Muscle layer of colon (tissue), 2 donors: ENCODE results near the gene PLEKHA8.

ENCODE experiments used
- H3K27ac ChIP-seq: one replicate; pipeline ENCODE4 v1.7.0; 2013; ENCODE audit warnings: low read depth, mild to moderate bottlenecking, low read length, moderate library complexity
- H3K27me3 ChIP-seq, 2 donors: one replicate each; pipeline ENCODE4 v1.7.0; 2013; ENCODE audit warnings: low read length in 2 of 2, mild to moderate bottlenecking in 2 of 2; ENCODE audit not compliant: insufficient read depth in 2 of 2, control insufficient read depth in 1 of 2
- H3K36me3 ChIP-seq: one replicate; pipeline ENCODE4 v1.7.0; 2013; ENCODE audit warnings: mild to moderate bottlenecking, low read length; ENCODE audit not compliant: insufficient read depth
- H3K4me1 ChIP-seq: one replicate; pipeline ENCODE4 v1.7.0; 2013; ENCODE audit warnings: mild to moderate bottlenecking, low read length; ENCODE audit not compliant: insufficient read depth
- H3K4me3 ChIP-seq, 2 donors: one replicate each; pipeline ENCODE4 v1.7.0; 2013; ENCODE audit warnings: low read length in 2 of 2, low read depth in 1 of 2, mild to moderate bottlenecking in 1 of 2, moderate library complexity in 1 of 2
- H3K9ac ChIP-seq: one replicate; pipeline ENCODE4 v1.7.0; 2013; ENCODE audit warnings: low read length
- H3K9me3 ChIP-seq: one replicate; pipeline ENCODE4 v1.7.0; 2013; ENCODE audit warnings: mild to moderate bottlenecking, low read length
- donor health status: abdominal sarcoma.
- donor health status: Adenocarcinoma of cecum.

PLEKHA8 gene

DNA sequence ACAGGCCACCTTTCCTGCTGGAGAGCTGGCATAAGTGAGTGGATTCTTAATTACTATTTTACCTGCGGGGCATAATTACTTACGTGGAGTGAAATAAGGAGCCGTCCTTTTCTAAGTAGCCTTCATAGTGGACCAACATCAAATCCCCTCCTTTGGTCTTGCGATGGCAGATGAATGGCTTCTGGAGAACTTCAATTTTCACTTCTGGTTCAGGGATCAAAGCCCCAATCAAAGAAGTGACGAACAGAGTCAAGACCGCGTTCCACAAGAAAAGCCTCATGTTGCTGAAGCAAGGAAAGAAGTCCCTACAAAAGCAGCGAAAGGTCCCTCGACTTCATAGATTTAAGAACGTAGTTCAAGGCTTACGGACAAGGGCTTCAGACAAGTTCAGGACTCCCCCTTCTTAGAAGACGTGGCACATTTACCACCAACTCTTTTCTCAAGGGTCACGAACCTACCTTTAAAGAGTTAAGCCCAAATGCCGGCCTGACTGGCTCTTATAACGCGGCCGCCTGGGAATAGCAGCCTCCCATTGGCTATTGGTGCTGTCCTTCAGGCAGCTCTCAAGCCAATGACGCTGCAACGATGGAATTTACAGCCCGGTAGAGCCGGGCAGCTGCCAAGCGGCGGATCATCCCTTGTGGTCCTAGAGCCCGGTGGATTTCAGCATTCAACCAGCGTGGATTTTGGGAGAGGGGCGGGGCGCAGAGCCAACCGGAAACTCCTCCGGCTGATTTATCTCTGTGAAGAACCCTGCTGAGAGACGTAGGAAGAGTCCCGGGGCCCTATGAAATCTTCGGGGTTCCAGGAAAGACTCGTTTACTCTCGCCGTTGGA is 1.8 kb upstream of the PLEKHA8 start, which contains the start of gene FKBP14:
Gene FKBP14, minus strand, starts transcription at position 474 of the 836 bp plus-strand sequence. Its CDS starts 194 bp downstream, at position 280.
- Histone ChIP-seq H3K36me3 (no peaks in the 10 kb centered on the region), H3K4me1 (peaks cover 39% of the 10 kb centered on the region), H3K4me3 (peak within 1 kb of the TSS; percentile 64 to 92), H3K9me3 (no peaks in the 10 kb centered on the region), H3K27me3 (no peaks in the 10 kb centered on the region), H3K27ac (peak within 1 kb of the TSS; percentile 83), H3K9ac (peak within 1 kb of the TSS; percentile 93)

DNA sequence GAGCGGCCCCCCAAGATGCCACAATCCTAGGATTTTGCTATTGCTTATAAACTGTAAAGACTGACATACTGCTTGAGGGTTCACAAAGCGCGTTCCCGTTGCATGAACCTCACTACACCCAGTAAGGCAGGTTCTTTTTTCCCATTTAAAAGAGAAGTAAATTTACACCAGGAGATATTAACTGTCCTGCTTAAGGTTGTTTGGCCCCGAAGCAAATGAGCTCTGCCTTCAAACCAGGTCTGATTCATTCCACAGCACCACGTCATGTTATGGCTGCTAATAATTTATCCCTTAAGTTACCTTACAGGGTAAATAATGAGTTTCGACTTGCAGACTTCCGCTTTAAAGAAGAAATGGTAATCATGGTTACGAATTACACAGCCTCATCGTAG is 1.2 kb upstream of the PLEKHA8 start:
- Histone ChIP-seq H3K9me3 (no peaks in the 10 kb centered on the region), H3K27me3 (no peaks in the 10 kb centered on the region), H3K27ac (peak overlapping the region; percentile 83), H3K4me1 (peaks cover 43% of the 10 kb centered on the region), H3K9ac (peak overlapping the region; percentile 35), H3K36me3 (no peaks in the 10 kb centered on the region), H3K4me3 (peak overlapping the region; percentile 35 to 92)

DNA sequence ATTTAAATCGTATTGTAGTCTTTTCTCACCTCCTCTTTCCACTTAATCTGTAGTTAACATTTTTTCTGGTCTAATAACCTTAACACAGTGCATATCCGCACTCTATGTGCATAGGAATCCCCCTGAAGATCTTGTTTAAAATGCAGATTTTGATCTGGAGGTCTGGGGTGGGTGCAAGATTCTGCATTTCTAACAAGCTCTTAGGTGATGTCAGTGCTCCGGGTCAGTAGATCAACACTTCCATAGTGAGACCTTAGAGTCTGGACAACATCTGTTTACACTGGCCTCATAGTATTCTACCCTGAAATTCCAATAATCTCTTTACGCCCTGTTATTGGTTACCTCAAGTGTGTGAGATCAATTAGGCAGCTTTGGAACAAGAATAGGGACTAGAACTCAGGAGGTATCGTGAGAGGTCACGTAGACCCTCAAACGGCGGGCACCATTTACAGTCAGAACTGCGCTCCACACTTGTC is 434 bp upstream of the PLEKHA8 start:
- H3K9ac ChIP-seq = peak overlapping the region; percentile 12
- no peaks in the 10 kb centered on the region for H3K9me3 ChIP-seq
- no peaks in the 10 kb centered on the region for H3K27me3 ChIP-seq
- peak overlapping the region; percentile 83 for H3K27ac ChIP-seq
- peak overlapping the region; percentile 85 to 92 for H3K4me3 ChIP-seq
- no peaks in the 10 kb centered on the region for H3K36me3 ChIP-seq
- H3K4me1 ChIP-seq = peaks cover 50% of the 10 kb centered on the region

- Histone ChIP-seq H3K4me3 (peak overlapping the region; percentile 85 to 92), H3K36me3 (no peaks in the 10 kb centered on the region), H3K27ac (peak overlapping the region; percentile 85), H3K9ac (peak overlapping the region; percentile 72), H3K27me3 (no peaks in the 10 kb centered on the region), H3K4me1 (peaks cover 43% of the 10 kb centered on the region), H3K9me3 (no peaks in the 10 kb centered on the region)
Measured at GRCh38 chr7:30028749-30029635, 780 bp downstream of the PLEKHA8 start.

DNA sequence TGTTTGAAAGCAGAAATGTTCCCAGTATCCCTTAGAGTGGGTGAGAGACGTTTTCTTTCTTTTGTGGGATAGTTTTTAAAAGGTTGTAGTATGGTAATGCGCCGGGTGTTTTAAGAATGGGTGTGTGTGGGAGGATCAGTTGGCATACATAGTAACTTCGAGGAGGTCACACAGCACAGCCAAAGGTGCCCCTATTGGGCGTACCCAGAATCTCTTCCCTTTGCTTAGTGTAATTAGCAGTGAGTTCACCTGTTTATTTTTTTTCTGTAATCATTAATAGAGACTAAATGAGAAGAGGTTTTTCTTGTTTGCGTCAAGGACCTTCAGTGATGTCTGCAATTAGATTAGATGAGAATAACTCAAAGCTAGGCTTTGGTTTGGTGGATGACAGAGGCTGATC is 1.5 kb downstream of the PLEKHA8 start:
- no peak overlapping the region for H3K9ac ChIP-seq
- peaks cover 39% of the 10 kb centered on the region for H3K4me1 ChIP-seq

DNA sequence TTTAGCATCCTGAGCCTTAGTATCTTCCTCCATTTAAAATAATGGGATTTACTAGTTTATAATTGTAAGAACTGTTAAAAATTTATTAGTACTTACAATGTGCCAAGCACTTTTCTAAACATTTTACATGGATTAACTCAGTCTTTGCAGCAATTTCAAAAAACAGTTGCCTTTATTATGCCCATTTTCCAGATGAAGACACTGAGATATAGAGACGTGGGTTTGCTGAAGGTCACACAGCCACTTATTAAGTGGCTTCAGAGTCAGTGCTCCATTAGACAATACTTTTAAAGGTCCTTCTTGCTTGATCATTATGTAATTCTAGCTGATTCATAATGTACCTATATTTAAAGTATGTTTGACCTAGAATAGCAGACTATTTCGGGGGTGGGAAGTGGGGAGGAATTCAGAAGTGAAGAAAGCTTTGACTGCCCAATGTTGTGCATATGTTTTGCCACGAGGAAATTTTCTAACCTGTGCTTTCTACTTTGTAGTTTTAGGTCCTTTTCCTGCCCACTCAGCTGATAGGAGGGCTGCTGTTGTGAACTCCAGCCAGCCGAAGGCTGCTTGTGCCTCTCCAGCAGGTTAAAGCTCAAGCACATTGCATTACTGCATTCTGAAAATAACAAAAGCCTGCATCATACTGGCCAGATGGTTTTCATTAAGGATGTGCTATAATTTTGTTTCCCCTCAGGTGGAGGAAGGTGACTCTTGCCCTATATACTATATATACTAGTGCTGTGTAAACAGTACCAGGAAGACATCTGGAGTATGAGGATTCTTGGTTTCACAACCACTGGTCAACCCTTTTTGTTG is 4.3 kb downstream of the PLEKHA8 start:
- no peak overlapping the region for H3K27ac ChIP-seq
- no peaks in the 10 kb centered on the region for H3K27me3 ChIP-seq
- no peak overlapping the region for H3K4me3 ChIP-seq
- H3K4me1 ChIP-seq = peaks cover 25% of the 10 kb centered on the region
- H3K36me3 ChIP-seq = no peaks in the 10 kb centered on the region
- no peak overlapping the region for H3K9ac ChIP-seq
- no peaks in the 10 kb centered on the region for H3K9me3 ChIP-seq

More for the DNA sequence above, 1.5 kb downstream of the PLEKHA8 start:
- Histone ChIP-seq H3K9me3 (no peaks in the 10 kb centered on the region), H3K27ac (no peak overlapping the region), H3K36me3 (no peaks in the 10 kb centered on the region), H3K27me3 (no peaks in the 10 kb centered on the region), H3K4me3 (peak overlapping the region in 1 of 2 donors; percentile 92)

- no peaks in the 10 kb centered on the region for H3K36me3 ChIP-seq
- H3K9me3 ChIP-seq = no peaks in the 10 kb centered on the region
- no peaks in the 10 kb centered on the region for H3K27me3 ChIP-seq
- H3K27ac ChIP-seq = no peak overlapping the region
- peaks cover 18% of the 10 kb centered on the region for H3K4me1 ChIP-seq
- H3K4me3 ChIP-seq = no peak overlapping the region
- H3K9ac ChIP-seq = no peak overlapping the region
Measured at GRCh38 chr7:30034501-30034900, 6.3 kb downstream of the PLEKHA8 start.

GRCh38 chr7:30036220-30036619 is 8.0 kb downstream of the PLEKHA8 start:
- H3K27me3 ChIP-seq = no peaks in the 10 kb centered on the region
- no peaks in the 10 kb centered on the region for H3K9me3 ChIP-seq
- no peak overlapping the region for H3K27ac ChIP-seq
- H3K4me3 ChIP-seq = no peak overlapping the region
- no peaks in the 10 kb centered on the region for H3K36me3 ChIP-seq
- H3K9ac ChIP-seq = no peak overlapping the region
- peaks cover 23% of the 10 kb centered on the region for H3K4me1 ChIP-seq

GRCh38 chr7:30038196-30038980 is 10.2 kb downstream of the PLEKHA8 start:
- H3K9ac ChIP-seq = no peak overlapping the region
- no peaks in the 10 kb centered on the region for H3K9me3 ChIP-seq
- peaks cover 11% of the 10 kb centered on the region for H3K4me1 ChIP-seq
- no peaks in the 10 kb centered on the region for H3K27me3 ChIP-seq
- no peaks in the 10 kb centered on the region for H3K36me3 ChIP-seq
- H3K4me3 ChIP-seq = no peak overlapping the region
- no peak overlapping the region for H3K27ac ChIP-seq

DNA sequence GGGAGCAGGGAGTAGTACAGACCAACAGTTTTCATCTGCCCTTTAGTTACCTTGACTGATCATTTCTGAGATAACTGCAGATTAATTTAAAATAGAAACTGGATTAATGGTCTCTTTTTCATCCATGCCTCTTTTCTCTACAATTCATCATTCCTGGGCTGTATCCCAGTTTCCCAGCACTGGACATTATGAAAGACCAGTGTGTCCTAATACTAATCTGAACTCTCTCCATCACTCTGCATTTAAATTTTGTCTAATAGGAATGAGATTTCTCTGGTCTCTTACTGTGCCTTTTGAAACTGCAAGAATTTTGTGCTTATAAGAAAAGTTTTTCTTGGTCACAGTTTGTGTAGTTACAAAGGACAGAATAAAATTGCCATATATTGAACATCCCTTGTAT is 12.7 kb downstream of the PLEKHA8 start:
- no peak overlapping the region for H3K27ac ChIP-seq
- no peaks in the 10 kb centered on the region for H3K27me3 ChIP-seq
- H3K4me1 ChIP-seq = peaks cover 11% of the 10 kb centered on the region
- no peak overlapping the region for H3K9ac ChIP-seq
- H3K36me3 ChIP-seq = peaks cover 7% of the 10 kb centered on the region
- H3K9me3 ChIP-seq = no peaks in the 10 kb centered on the region
- H3K4me3 ChIP-seq = no peak overlapping the region
